Neural cell (in vitro differentiated cells): Measurements from ENCODE around the gene SDF4.

ENCODE experiments used
- CTCF ChIP-seq: fragments of 450-650 bp; IDR thresholded peaks from 2 replicates; pipeline ENCODE4 v1.5.1; 2014; ENCODE audit warnings: antibody characterized with exemption, mild to moderate bottlenecking, moderate library complexity; ENCODE audit not compliant: poor library complexity, severe bottlenecking
- EP300 ChIP-seq: fragments of 450-650 bp; conservative IDR thresholded peaks from 2 replicates; pipeline ENCODE4 v1.6.1; 2014; ENCODE audit warnings: antibody characterized with exemption, mild to moderate bottlenecking, moderate library complexity; ENCODE audit not compliant: poor library complexity, severe bottlenecking
- EZH2 ChIP-seq: fragments of 200-600, 300-800 bp; shearing (Covaris generic), sonication (generic); IDR thresholded peaks from 2 replicates; pipeline ENCODE4 v1.6.1; 2014; ENCODE audit warnings: antibody characterized with exemption, low read length, borderline replicate concordance, mild to moderate bottlenecking; ENCODE audit not compliant: insufficient read depth, poor library complexity, severe bottlenecking
- POLR2AphosphoS5 ChIP-seq: IDR thresholded peaks from 2 replicates; pipeline ENCODE4 v1.6.1; 2012

- no peak for TF ChIP-seq CTCF
- no peak for TF ChIP-seq EZH2
- TF ChIP-seq POLR2AphosphoS5, result no peak
- no peak for TF ChIP-seq EP300
Measured at GRCh38 chr1:1215080-1215676, 16.6 kb downstream of the SDF4 start.
